HG02938 (cell line): ENCODE measurements around the gene KCNK4.

Experiments used
- ATAC-seq: cut with Tn5 transposase; IDR thresholded peaks from one replicate; pipeline ENCODE4 v1.9.1; 2021; ENCODE audit warnings: mild to moderate bottlenecking, moderate library complexity; ENCODE audit not compliant: unreplicated experiment

Gene KCNK4

GRCh38 chr11:64253043-64253442, 38.1 kb upstream of the KCNK4 start:
- no peak for ATAC-seq

- ATAC-seq = no peak
These were observed 37.6 kb upstream of the KCNK4 start for GRCh38 chr11:64253481-64253880.

- no peak for ATAC-seq
These were observed 36.8 kb upstream of the KCNK4 start for GRCh38 chr11:64254326-64254725.

- no peak for ATAC-seq
These were observed 35.7 kb upstream of the KCNK4 start for GRCh38 chr11:64255135-64256128.

GRCh38 chr11:64256300-64256699, 34.8 kb upstream of the KCNK4 start:
- ATAC-seq = no peak

GRCh38 chr11:64258356-64258755, 32.7 kb upstream of the KCNK4 start:
- ATAC-seq = no peak

- no peak for ATAC-seq
These were observed 32.1 kb upstream of the KCNK4 start for GRCh38 chr11:64258946-64259532.

- ATAC-seq = no peak
These were observed 31.5 kb upstream of the KCNK4 start for GRCh38 chr11:64259533-64260067.

- no peak for ATAC-seq
These were observed 30.9 kb upstream of the KCNK4 start for GRCh38 chr11:64260147-64260708.

- ATAC-seq = no peak
These were observed 29.5 kb upstream of the KCNK4 start for GRCh38 chr11:64261556-64262080.

- no peak for ATAC-seq
These were observed 28.7 kb upstream of the KCNK4 start for GRCh38 chr11:64262271-64263002.

- ATAC-seq = no peak
These were observed 27.8 kb upstream of the KCNK4 start for GRCh38 chr11:64263021-64263946.

- no peak for ATAC-seq
These were observed 27.2 kb upstream of the KCNK4 start for GRCh38 chr11:64263947-64264317.

GRCh38 chr11:64264371-64264852, 26.7 kb upstream of the KCNK4 start:
- no peak for ATAC-seq

- no peak for ATAC-seq
These were observed 25.6 kb upstream of the KCNK4 start for GRCh38 chr11:64265176-64266160.

- ATAC-seq = no peak
These were observed 24.8 kb upstream of the KCNK4 start for GRCh38 chr11:64266339-64266738.

GRCh38 chr11:64267207-64267945, 23.7 kb upstream of the KCNK4 start:
- no peak for ATAC-seq
